ENCODE results near the gene GRIA2. TPM values are rescaled to one million over a fixed set of nuclear protein-coding genes. Genes with fewer than 3 reads are reported as not detected.

GRIA2 gene
- total and polyA plus RNA-seq, 2 donors (not counting 3 experiments of a cell fraction or from before 2014, with no cell fraction given): not detected

DNA sequence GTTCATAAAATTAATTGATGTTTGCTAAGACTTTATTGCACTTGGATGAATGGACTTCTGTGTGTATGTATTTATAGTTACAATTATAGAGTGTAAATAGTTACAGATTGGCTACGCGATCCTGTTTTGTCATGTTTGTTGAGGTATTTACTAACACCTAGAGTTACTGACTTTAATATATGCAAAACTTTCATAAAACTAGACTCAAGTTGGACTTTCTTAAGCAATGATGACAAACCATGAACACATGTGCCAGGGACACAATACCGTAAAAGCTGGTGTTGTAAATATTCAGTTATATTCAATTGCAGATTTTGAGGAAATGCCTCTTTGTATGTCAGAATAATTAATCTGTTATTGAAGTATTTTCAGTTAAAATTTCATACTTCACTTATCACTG lies 6.1 kb downstream of the GRIA2 start:
- intact Hi-C loops (cut with micrococcal nuclease): no loop called here
- peaks cover 10 to 16% of the 10 kb centered on the region in 2 experiments for H3K27me3 ChIP-seq (ENCODE audit: control insufficient read depth in 2 of 2, insufficient read depth in 2 of 2, low read length in 2 of 2)
- H2AFZ ChIP-seq (ENCODE audit: low read depth, low read length): no peak overlapping the region
- H4K20me1 ChIP-seq (replicated peaks; ENCODE audit: control insufficient read depth, extremely low read depth, insufficient read depth, low read length): no peaks in the 10 kb centered on the region
- no peaks in the 10 kb centered on the region for H3K36me3 ChIP-seq (ENCODE audit: control insufficient read depth in 2 of 2, extremely low read depth in 1 of 2, insufficient read depth in 2 of 2, low read length in 2 of 2)
- no peak overlapping the region for H3K27ac ChIP-seq (ENCODE audit: insufficient read depth, low read depth, low read length)
- TF ChIP-seq MYC (IDR thresholded peaks at IDR 0.05; ENCODE audit: low read depth, low read length): no peak
- TF ChIP-seq GATA2 (IDR thresholded peaks at IDR 0.05; ENCODE audit: insufficient read depth, insufficient read length, low read depth, low read length): no peak
- TF ChIP-seq, protein P1, sequence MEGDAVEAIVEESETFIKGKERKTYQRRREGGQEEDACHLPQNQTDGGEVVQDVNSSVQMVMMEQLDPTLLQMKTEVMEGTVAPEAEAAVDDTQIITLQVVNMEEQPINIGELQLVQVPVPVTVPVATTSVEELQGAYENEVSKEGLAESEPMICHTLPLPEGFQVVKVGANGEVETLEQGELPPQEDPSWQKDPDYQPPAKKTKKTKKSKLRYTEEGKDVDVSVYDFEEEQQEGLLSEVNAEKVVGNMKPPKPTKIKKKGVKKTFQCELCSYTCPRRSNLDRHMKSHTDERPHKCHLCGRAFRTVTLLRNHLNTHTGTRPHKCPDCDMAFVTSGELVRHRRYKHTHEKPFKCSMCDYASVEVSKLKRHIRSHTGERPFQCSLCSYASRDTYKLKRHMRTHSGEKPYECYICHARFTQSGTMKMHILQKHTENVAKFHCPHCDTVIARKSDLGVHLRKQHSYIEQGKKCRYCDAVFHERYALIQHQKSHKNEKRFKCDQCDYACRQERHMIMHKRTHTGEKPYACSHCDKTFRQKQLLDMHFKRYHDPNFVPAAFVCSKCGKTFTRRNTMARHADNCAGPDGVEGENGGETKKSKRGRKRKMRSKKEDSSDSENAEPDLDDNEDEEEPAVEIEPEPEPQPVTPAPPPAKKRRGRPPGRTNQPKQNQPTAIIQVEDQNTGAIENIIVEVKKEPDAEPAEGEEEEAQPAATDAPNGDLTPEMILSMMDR (IDR thresholded peaks at IDR 0.05; ENCODE audit: extremely low read depth in 1 of 2, insufficient read depth in 1 of 2, low read depth in 1 of 2, low read length in 2 of 2): no peak
- TF ChIP-seq FOS (IDR thresholded peaks at IDR 0.05; ENCODE audit: borderline replicate concordance, insufficient read depth, low read length): no peak
- no peak for TF ChIP-seq JUN (IDR thresholded peaks at IDR 0.05; ENCODE audit: borderline replicate concordance, insufficient read depth, insufficient read length, low read depth)
- TF ChIP-seq POLR2AphosphoS5 (IDR thresholded peaks at IDR 0.05; ENCODE audit: insufficient read depth, low read depth, low read length): no peak
- TF ChIP-seq, protein P2, sequence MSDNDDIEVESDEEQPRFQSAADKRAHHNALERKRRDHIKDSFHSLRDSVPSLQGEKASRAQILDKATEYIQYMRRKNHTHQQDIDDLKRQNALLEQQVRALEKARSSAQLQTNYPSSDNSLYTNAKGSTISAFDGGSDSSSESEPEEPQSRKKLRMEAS (IDR thresholded peaks at IDR 0.05; ENCODE audit: insufficient read depth, insufficient read length): no peak
- TF ChIP-seq EZH2 (IDR thresholded peaks at IDR 0.05; ENCODE audit: borderline replicate concordance, low read depth, low read length, severe bottlenecking): no peak
- no peak for TF ChIP-seq POLR2A (IDR thresholded peaks at IDR 0.05; ENCODE audit: low read depth, low read length)
- BruUV-seq (replicated peaks): no TSS peak
- no peak overlapping the region for H3K4me3 ChIP-seq (replicated peaks in 1 of 3; ENCODE audit: insufficient read depth in 1 of 3, low read depth in 1 of 3, low read length in 3 of 3)
- ChIA-PET POLR2A (no interaction called here), CTCF (interaction anchor here (1.3 kb wide), 1 partner anchor 752 kb away, joined by 8 read pairs; no protein-coding TSS in a partner anchor)
- DNase-seq (ENCODE audit: low read depth, low spot score) (no peak), FAIRE-seq (no peak)
- H3K9ac ChIP-seq (replicated peaks; ENCODE audit: extremely low read depth, insufficient read depth, low read length): no peak overlapping the region
- H3K9me1 ChIP-seq (replicated peaks; ENCODE audit: control insufficient read depth, extremely low read depth, insufficient read depth, low read length): no peaks in the 10 kb centered on the region
- peaks cover 5% of the 10 kb centered on the region for H3K4me1 ChIP-seq (ENCODE audit: control insufficient read depth, extremely low read depth, insufficient read depth, low read length)
- no peak overlapping the region for H3K4me2 ChIP-seq (ENCODE audit: insufficient read depth, low read length)
- H3K79me2 ChIP-seq (ENCODE audit: control insufficient read depth, insufficient read depth, low read length): no peaks in the 10 kb centered on the region
- H3K9me3 ChIP-seq (replicated peaks; ENCODE audit: control insufficient read depth, insufficient read depth, low read length): no peaks in the 10 kb centered on the region
- dilution Hi-C loops (cut with MboI; ENCODE audit: extremely low pct_ligation_motif_present, low sequenced_read_pairs): no loop called here
